HEK293 (cell line): ENCODE data around the gene PLK3.

Source experiments
- BCL11B ChIP-seq: fragments of 450-650 bp; formaldehyde crosslinking; IDR thresholded peaks from 2 replicates; pipeline ENCODE4 v1.5.1; 2016; ENCODE audit warnings: low read depth, missing biosample characterization, missing genetic modification characterization
- KLF9 ChIP-seq: fragments of 450-650 bp; formaldehyde crosslinking; IDR thresholded peaks from 2 replicates; pipeline ENCODE4 v1.5.1; 2016; ENCODE audit warnings: missing biosample characterization, missing genetic modification characterization, low read depth
- MZF1 ChIP-seq: fragments of 450-650 bp; formaldehyde crosslinking; IDR thresholded peaks from 2 replicates; pipeline ENCODE4 v1.5.1; 2017; ENCODE audit warnings: missing biosample characterization, missing genetic modification characterization, borderline replicate concordance
- OSR2 ChIP-seq: fragments of 450-650 bp; formaldehyde crosslinking; IDR thresholded peaks from 2 replicates; pipeline ENCODE4 v1.5.1; 2016; ENCODE audit warnings: missing biosample characterization, missing genetic modification characterization
- ZBTB48 ChIP-seq: fragments of 450-650 bp; formaldehyde crosslinking; IDR thresholded peaks from 2 replicates; pipeline ENCODE4 v1.5.1; 2016; ENCODE audit warnings: missing biosample characterization, missing genetic modification characterization
- ZBTB7A ChIP-seq: fragments of 450-650 bp; formaldehyde crosslinking; IDR thresholded peaks from 2 replicates; pipeline ENCODE4 v1.5.1; 2016; ENCODE audit warnings: low read depth, missing biosample characterization, missing genetic modification characterization
- ZIC2 ChIP-seq: fragments of 450-650 bp; formaldehyde crosslinking; IDR thresholded peaks from 2 replicates; pipeline ENCODE4 v1.5.1; 2016; ENCODE audit warnings: missing biosample characterization, missing genetic modification characterization
- ZNF138 ChIP-seq: fragments of 450-650 bp; formaldehyde crosslinking; IDR thresholded peaks from 2 replicates; pipeline ENCODE4 v1.5.1; 2016; ENCODE audit warnings: missing biosample characterization, missing genetic modification characterization, borderline replicate concordance
- ZNF155 ChIP-seq: fragments of 450-650 bp; formaldehyde crosslinking; IDR thresholded peaks from 2 replicates; pipeline ENCODE4 v1.5.1; 2016; ENCODE audit warnings: missing biosample characterization, missing genetic modification characterization
- ZNF175 ChIP-seq: fragments of 450-650 bp; formaldehyde crosslinking; IDR thresholded peaks from 2 replicates; pipeline ENCODE4 v1.5.1; 2016; ENCODE audit warnings: missing biosample characterization, missing genetic modification characterization
- ZNF2 ChIP-seq: fragments of 450-650 bp; formaldehyde crosslinking; IDR thresholded peaks from 2 replicates; pipeline ENCODE4 v1.5.1; 2016; ENCODE audit warnings: missing biosample characterization, missing genetic modification characterization
- ZNF239 ChIP-seq: fragments of 450-650 bp; formaldehyde crosslinking; IDR thresholded peaks from 2 replicates; pipeline ENCODE4 v1.5.1; 2016; ENCODE audit warnings: missing biosample characterization, missing genetic modification characterization
- ZNF24 ChIP-seq: fragments of 450-650 bp; formaldehyde crosslinking; IDR thresholded peaks from 2 replicates; pipeline ENCODE4 v1.5.1; 2016; ENCODE audit warnings: missing biosample characterization, missing genetic modification characterization
- ZNF324 ChIP-seq: fragments of 450-650 bp; formaldehyde crosslinking; IDR thresholded peaks from 2 replicates; pipeline ENCODE4 v1.5.1; 2016; ENCODE audit warnings: missing biosample characterization, missing genetic modification characterization
- ZNF404 ChIP-seq: fragments of 450-650 bp; formaldehyde crosslinking; IDR thresholded peaks from 2 replicates; pipeline ENCODE4 v1.5.1; 2017; ENCODE audit warnings: missing biosample characterization, missing genetic modification characterization
- ZNF423 ChIP-seq: fragments of 450-650 bp; formaldehyde crosslinking; IDR thresholded peaks from 2 replicates; pipeline ENCODE4 v1.5.1; 2016; ENCODE audit warnings: missing biosample characterization, missing genetic modification characterization
- ZNF433 ChIP-seq: fragments of 450-650 bp; formaldehyde crosslinking; IDR thresholded peaks from 2 replicates; pipeline ENCODE4 v1.5.1; 2016; ENCODE audit warnings: missing biosample characterization, missing genetic modification characterization, low read depth
- ZNF473 ChIP-seq: fragments of 450-650 bp; formaldehyde crosslinking; IDR thresholded peaks from 2 replicates; pipeline ENCODE4 v1.5.1; 2017; ENCODE audit warnings: missing biosample characterization, missing genetic modification characterization
- ZNF48 ChIP-seq: fragments of 450-650 bp; formaldehyde crosslinking; IDR thresholded peaks from 2 replicates; pipeline ENCODE4 v1.5.1; 2016; ENCODE audit warnings: missing biosample characterization, missing genetic modification characterization
- ZNF544 ChIP-seq: fragments of 450-650 bp; formaldehyde crosslinking; IDR thresholded peaks from 2 replicates; pipeline ENCODE4 v1.5.0; 2017; ENCODE audit warnings: missing biosample characterization, missing genetic modification characterization
- ZNF555 ChIP-seq: fragments of 450-650 bp; formaldehyde crosslinking; conservative IDR thresholded peaks from 2 replicates; pipeline ENCODE4 v1.5.1; 2017; ENCODE audit warnings: missing biosample characterization, mild to moderate bottlenecking, missing genetic modification characterization, inconsistent platforms
- ZNF585B ChIP-seq: fragments of 450-650 bp; formaldehyde crosslinking; IDR thresholded peaks from 2 replicates; pipeline ENCODE4 v1.5.1; 2016; ENCODE audit warnings: missing biosample characterization, missing genetic modification characterization
- ZNF629 ChIP-seq: fragments of 450-650 bp; formaldehyde crosslinking; IDR thresholded peaks from 2 replicates; pipeline ENCODE4 v1.5.1; 2017; ENCODE audit warnings: missing biosample characterization, missing genetic modification characterization
- ZNF658 ChIP-seq: fragments of 450-650 bp; formaldehyde crosslinking; IDR thresholded peaks from 2 replicates; pipeline ENCODE4; 2016; ENCODE audit warnings: missing biosample characterization, missing genetic modification characterization
- ZNF701 ChIP-seq: fragments of 450-650 bp; formaldehyde crosslinking; IDR thresholded peaks from 2 replicates; pipeline ENCODE4 v1.5.1; 2016; ENCODE audit warnings: missing biosample characterization, missing genetic modification characterization
- ZNF76 ChIP-seq: fragments of 450-650 bp; formaldehyde crosslinking; IDR thresholded peaks from 2 replicates; pipeline ENCODE4; 2016; ENCODE audit warnings: low read depth, missing biosample characterization, missing genetic modification characterization, borderline replicate concordance
- ZNF830 ChIP-seq: fragments of 450-650 bp; IDR thresholded peaks from 2 replicates; pipeline ENCODE4 v1.5.0; 2018; ENCODE audit warnings: missing biosample characterization, missing genetic modification characterization, low read depth, mild to moderate bottlenecking, moderate library complexity
- ZSCAN18 ChIP-seq: fragments of 450-650 bp; formaldehyde crosslinking; IDR thresholded peaks from 2 replicates; pipeline ENCODE4 v1.5.1; 2016; ENCODE audit warnings: missing biosample characterization, missing genetic modification characterization
- ZSCAN5A ChIP-seq: fragments of 450-650 bp; formaldehyde crosslinking; IDR thresholded peaks from 2 replicates; pipeline ENCODE4 v1.5.1; 2016; ENCODE audit warnings: missing biosample characterization, missing genetic modification characterization
- ZXDB ChIP-seq: fragments of 450-650 bp; formaldehyde crosslinking; IDR thresholded peaks from 2 replicates; pipeline ENCODE4 v1.5.1; 2016; ENCODE audit warnings: missing biosample characterization, missing genetic modification characterization
- TF ChIP-seq, protein P1 (sequence below): fragments of 450-650 bp; formaldehyde crosslinking; IDR thresholded peaks from 2 replicates; pipeline ENCODE4 v1.5.1; 2016; ENCODE audit warnings: missing biosample characterization, missing genetic modification characterization
- TF ChIP-seq, protein P2 (sequence below): fragments of 450-650 bp; formaldehyde crosslinking; IDR thresholded peaks from 2 replicates; pipeline ENCODE4 v1.5.0; 2017; ENCODE audit warnings: missing biosample characterization, missing genetic modification characterization, borderline replicate concordance
- TF ChIP-seq, protein P3 (sequence below): fragments of 450-650 bp; formaldehyde crosslinking; IDR thresholded peaks from 2 replicates; pipeline ENCODE4 v1.5.1; 2017; ENCODE audit warnings: missing biosample characterization, mild to moderate bottlenecking, missing genetic modification characterization, moderate library complexity

PLK3 gene

GRCh38 chr1:44807364-44808062 is 7.3 kb downstream of the PLK3 start (continued):
- TF ChIP-seq, protein P1, sequence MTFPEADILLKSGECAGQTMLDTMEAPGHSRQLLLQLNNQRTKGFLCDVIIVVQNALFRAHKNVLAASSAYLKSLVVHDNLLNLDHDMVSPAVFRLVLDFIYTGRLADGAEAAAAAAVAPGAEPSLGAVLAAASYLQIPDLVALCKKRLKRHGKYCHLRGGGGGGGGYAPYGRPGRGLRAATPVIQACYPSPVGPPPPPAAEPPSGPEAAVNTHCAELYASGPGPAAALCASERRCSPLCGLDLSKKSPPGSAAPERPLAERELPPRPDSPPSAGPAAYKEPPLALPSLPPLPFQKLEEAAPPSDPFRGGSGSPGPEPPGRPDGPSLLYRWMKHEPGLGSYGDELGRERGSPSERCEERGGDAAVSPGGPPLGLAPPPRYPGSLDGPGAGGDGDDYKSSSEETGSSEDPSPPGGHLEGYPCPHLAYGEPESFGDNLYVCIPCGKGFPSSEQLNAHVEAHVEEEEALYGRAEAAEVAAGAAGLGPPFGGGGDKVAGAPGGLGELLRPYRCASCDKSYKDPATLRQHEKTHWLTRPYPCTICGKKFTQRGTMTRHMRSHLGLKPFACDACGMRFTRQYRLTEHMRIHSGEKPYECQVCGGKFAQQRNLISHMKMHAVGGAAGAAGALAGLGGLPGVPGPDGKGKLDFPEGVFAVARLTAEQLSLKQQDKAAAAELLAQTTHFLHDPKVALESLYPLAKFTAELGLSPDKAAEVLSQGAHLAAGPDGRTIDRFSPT (tag by site-specific recombination) = peak; percentile 57; the same call in 1 of the 2 replicates
- TF ChIP-seq ZNF555 (no peak), ZNF155 (tag by site-specific recombination) (no peak), ZNF629 (peak; percentile 89), ZNF48 (tag by site-specific recombination) (no peak), ZSCAN5A (0 out of 2 replicates have a peak, but pooled peaks have one; percentile 36), ZXDB (tag by site-specific recombination) (peak; percentile 13), OSR2 (tag by site-specific recombination) (no peak), ZNF830 (no peak), ZNF658 (tag by site-specific recombination) (no peak), ZSCAN18 (tag by site-specific recombination) (no peak; the same call in 1 of the 2 replicates), ZNF544 (tag by site-specific recombination) (no peak), ZNF701 (tag by site-specific recombination) (no peak), ZNF324 (tag by site-specific recombination) (peak; percentile 86), ZNF473 (no peak), ZBTB48 (0 out of 2 replicates have a peak, but pooled peaks have one; percentile 8), ZIC2 (peak; percentile 41; the same call in 1 of the 2 replicates), ZNF138 (tag by site-specific recombination) (no peak), ZNF404 (tag by site-specific recombination) (no peak), ZNF239 (no peak), BCL11B (tag by site-specific recombination) (0 out of 2 replicates have a peak, but pooled peaks have one; percentile 11), ZNF585B (tag by site-specific recombination) (no peak), ZNF175 (tag by site-specific recombination) (no peak), ZBTB7A (no peak), ZNF76 (tag by site-specific recombination) (no peak), KLF9 (tag by site-specific recombination) (no peak), ZNF2 (0 out of 2 replicates have a peak, but pooled peaks have one; percentile 38), ZNF423 (tag by site-specific recombination) (no peak), ZNF433 (tag by site-specific recombination) (no peak), ZNF24 (tag by site-specific recombination) (peak; percentile 80; the same call in 1 of the 2 replicates), MZF1 (tag by site-specific recombination) (no peak)
- TF ChIP-seq, protein P2, sequence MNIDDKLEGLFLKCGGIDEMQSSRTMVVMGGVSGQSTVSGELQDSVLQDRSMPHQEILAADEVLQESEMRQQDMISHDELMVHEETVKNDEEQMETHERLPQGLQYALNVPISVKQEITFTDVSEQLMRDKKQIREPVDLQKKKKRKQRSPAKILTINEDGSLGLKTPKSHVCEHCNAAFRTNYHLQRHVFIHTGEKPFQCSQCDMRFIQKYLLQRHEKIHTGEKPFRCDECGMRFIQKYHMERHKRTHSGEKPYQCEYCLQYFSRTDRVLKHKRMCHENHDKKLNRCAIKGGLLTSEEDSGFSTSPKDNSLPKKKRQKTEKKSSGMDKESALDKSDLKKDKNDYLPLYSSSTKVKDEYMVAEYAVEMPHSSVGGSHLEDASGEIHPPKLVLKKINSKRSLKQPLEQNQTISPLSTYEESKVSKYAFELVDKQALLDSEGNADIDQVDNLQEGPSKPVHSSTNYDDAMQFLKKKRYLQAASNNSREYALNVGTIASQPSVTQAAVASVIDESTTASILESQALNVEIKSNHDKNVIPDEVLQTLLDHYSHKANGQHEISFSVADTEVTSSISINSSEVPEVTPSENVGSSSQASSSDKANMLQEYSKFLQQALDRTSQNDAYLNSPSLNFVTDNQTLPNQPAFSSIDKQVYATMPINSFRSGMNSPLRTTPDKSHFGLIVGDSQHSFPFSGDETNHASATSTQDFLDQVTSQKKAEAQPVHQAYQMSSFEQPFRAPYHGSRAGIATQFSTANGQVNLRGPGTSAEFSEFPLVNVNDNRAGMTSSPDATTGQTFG (tag by site-specific recombination) = no peak
- TF ChIP-seq, protein P3, sequence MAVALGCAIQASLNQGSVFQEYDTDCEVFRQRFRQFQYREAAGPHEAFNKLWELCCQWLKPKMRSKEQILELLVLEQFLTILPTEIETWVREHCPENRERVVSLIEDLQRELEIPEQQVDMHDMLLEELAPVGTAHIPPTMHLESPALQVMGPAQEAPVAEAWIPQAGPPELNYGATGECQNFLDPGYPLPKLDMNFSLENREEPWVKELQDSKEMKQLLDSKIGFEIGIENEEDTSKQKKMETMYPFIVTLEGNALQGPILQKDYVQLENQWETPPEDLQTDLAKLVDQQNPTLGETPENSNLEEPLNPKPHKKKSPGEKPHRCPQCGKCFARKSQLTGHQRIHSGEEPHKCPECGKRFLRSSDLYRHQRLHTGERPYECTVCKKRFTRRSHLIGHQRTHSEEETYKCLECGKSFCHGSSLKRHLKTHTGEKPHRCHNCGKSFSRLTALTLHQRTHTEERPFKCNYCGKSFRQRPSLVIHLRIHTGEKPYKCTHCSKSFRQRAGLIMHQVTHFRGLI = no peak
